CD14-positive monocyte (primary cell): ENCODE data around the gene C16orf95. TPM values are rescaled to one million over a fixed set of nuclear protein-coding genes. Genes with fewer than 3 reads are reported as not detected.

ENCODE experiments used
- DNase-seq, 3 donors: peaks; one replicate each; pipeline ENCODE4 v3.0.0-alpha.2; 2011 to 2022
- H2AFZ ChIP-seq: 2 replicates; pipeline ENCODE4 v1.6.0; 2012; ENCODE audit warnings: mild to moderate bottlenecking, low read depth, low read length, inconsistent platforms; ENCODE audit not compliant: insufficient read depth, poor library complexity, severe bottlenecking
- H3K27ac ChIP-seq, 2 donors: 1 replicate in 1 of 2; 2 replicates in 1 of 2; pipeline ENCODE4 v1.5.1; 2012 to 2013; ENCODE audit warnings: low read length in 2 of 2, control low read depth in 1 of 2, inconsistent platforms in 1 of 2, low read depth in 1 of 2, mild to moderate bottlenecking in 1 of 2
- H3K27me3 ChIP-seq, 2 donors: one replicate each; pipeline versions ENCODE4 v1.6.0 to v1.6.1; 2011 to 2013; ENCODE audit warnings: low read length in 2 of 2; ENCODE audit not compliant: control insufficient read depth in 2 of 2, insufficient read depth in 2 of 2
- H3K36me3 ChIP-seq, 2 donors: replicated peaks in 1 of 2; 1 replicate in 1 of 2; 2 replicates in 1 of 2; pipeline versions ENCODE4 v1.5.1 to v1.6.1; 2012 to 2013; ENCODE audit warnings: low read length in 2 of 2, control low read depth in 1 of 2, inconsistent platforms in 1 of 2, mild to moderate bottlenecking in 1 of 2; ENCODE audit not compliant: insufficient read depth in 2 of 2, control insufficient read depth in 1 of 2
- H3K4me1 ChIP-seq, 2 donors: 1 replicate in 1 of 2; 2 replicates in 1 of 2; pipeline versions ENCODE4 v1.5.1 to v1.6.1; 2012 to 2013; ENCODE audit warnings: low read length in 2 of 2, control low read depth in 1 of 2, inconsistent platforms in 1 of 2, mild to moderate bottlenecking in 1 of 2, moderate library complexity in 1 of 2; ENCODE audit not compliant: insufficient read depth in 2 of 2, control insufficient read depth in 1 of 2
- H3K4me2 ChIP-seq: replicated peaks from 2 replicates; pipeline ENCODE3; 2012; ENCODE audit warnings: low read length, moderate library complexity, mild to moderate bottlenecking; ENCODE audit not compliant: poor library complexity, severe bottlenecking; ENCODE audit errors: extremely low read depth
- H3K4me3 ChIP-seq, 3 experiments: fragments of 200-600 bp in 1 of 3; sonication (generic) in 1 of 3; replicated peaks in 1 of 3; 1 replicate in 2 of 3; 2 replicates in 1 of 3; pipeline ENCODE4 v1.5.1; 2011 to 2013; ENCODE audit warnings: low read length in 3 of 3, mild to moderate bottlenecking in 3 of 3, control low read depth in 2 of 3, low read depth in 2 of 3, inconsistent platforms in 1 of 3, moderate library complexity in 1 of 3
- H3K79me2 ChIP-seq: 2 replicates; pipeline ENCODE4 v1.6.0; 2012; ENCODE audit warnings: mild to moderate bottlenecking, control low read depth, inconsistent platforms, low read length, moderate library complexity; ENCODE audit not compliant: insufficient read depth
- H3K9ac ChIP-seq: 2 replicates; pipeline ENCODE4 v1.6.0; 2017; ENCODE audit warnings: low read length, mild to moderate bottlenecking; ENCODE audit not compliant: insufficient read depth, poor library complexity, severe bottlenecking
- H3K9me3 ChIP-seq, 2 donors: replicated peaks in 1 of 2; 1 replicate in 1 of 2; 2 replicates in 1 of 2; pipeline versions ENCODE4 v1.5.1 to v1.6.1; 2012 to 2013; ENCODE audit warnings: low read length in 2 of 2, control low read depth in 1 of 2; ENCODE audit not compliant: control insufficient read depth in 1 of 2, insufficient read depth in 1 of 2
- H4K20me1 ChIP-seq: 2 replicates; pipeline ENCODE4 v1.6.0; 2012; ENCODE audit warnings: mild to moderate bottlenecking, low read length, control low read depth, moderate library complexity; ENCODE audit not compliant: insufficient read depth
- H3K27ac Mint-ChIP-seq, 7 donors: one replicate each; pipeline ENCODE4 v1.8.0; 2020; ENCODE audit warnings: mild to moderate bottlenecking in 7 of 7, mixed read lengths in 7 of 7, moderate library complexity in 6 of 7, inconsistent platforms in 2 of 7
- H3K27me3 Mint-ChIP-seq, 3 donors: one replicate each; pipeline ENCODE4 v1.8.0; 2021 to 2022; ENCODE audit warnings: low read depth in 3 of 3, mild to moderate bottlenecking in 3 of 3, mixed read lengths in 3 of 3, moderate library complexity in 3 of 3, inconsistent platforms in 1 of 3
- H3K36me3 Mint-ChIP-seq, 2 donors: one replicate each; pipeline ENCODE4 v1.8.0; 2020; ENCODE audit warnings: mixed read lengths in 2 of 2, inconsistent platforms in 1 of 2, mild to moderate bottlenecking in 1 of 2
- H3K4me1 Mint-ChIP-seq: one replicate; pipeline ENCODE4 v1.8.0; 2020; ENCODE audit warnings: mild to moderate bottlenecking, mixed read lengths
- H3K4me3 Mint-ChIP-seq, 2 donors: one replicate each; pipeline ENCODE4 v1.8.0; 2020; ENCODE audit warnings: mild to moderate bottlenecking in 2 of 2, mixed read lengths in 2 of 2, moderate library complexity in 1 of 2
- H3K9me3 Mint-ChIP-seq, 7 donors: one replicate each; pipeline ENCODE4 v1.8.0; 2020 to 2022; ENCODE audit warnings: mixed read lengths in 7 of 7, mild to moderate bottlenecking in 6 of 7, moderate library complexity in 6 of 7, inconsistent platforms in 2 of 7
- CTCF ChIP-seq: fragments of 200-600 bp; IDR thresholded peaks from one replicate; pipeline ENCODE4 v1.8.0; 2022; ENCODE audit warnings: antibody characterized with exemption, mild to moderate bottlenecking
- whole genome bisulfite sequencing: methylation state at CpG from one replicate; pipeline ENCODE4 v1.1.5; 2013; ENCODE audit warnings: missing lambda C conversion rate; ENCODE audit not compliant: insufficient coverage; 5-methylcytosine and 5-hydroxymethylcytosine counted together
- intact Hi-C, 2 donors: fragments of 100-400 bp; cut with micrococcal nuclease; formaldehyde crosslinking; loops; one replicate each; pipeline versions ENCODE4 v1.15.0 to v1.15.1; 2023
- polyA plus RNA-seq, 3 donors: library from polyadenylated mRNA; depleted of rRNA in 1 of 3; unstranded in 2 of 3; stranded (reverse) in 1 of 3; fragments of 300-500 nt in 2 of 3; fragments of >200 nt in 1 of 3; fragmentation: Illumina TruSeq in 2 of 3; gene quantifications; 1 replicate in 2 of 3; 2 replicates in 1 of 3; pipeline ENCODE4 v1.2.3, GENCODE V29; 2012 to 2021

Gene C16orf95
- polyA plus RNA-seq, 3 donors, result 0.89 to 1.9 (median 1.7) TPM

GRCh38 chr16:87298857-87299465 lies 18.2 kb downstream of the C16orf95 start:
- H3K4me1 Mint-ChIP-seq, result peaks cover 5% of the 10 kb centered on the region
- H3K9me3 ChIP-seq, result no peaks in the 10 kb centered on the region
- H3K27ac ChIP-seq, result no peak overlapping the region
- no peaks in the 10 kb centered on the region for H4K20me1 ChIP-seq
- H2AFZ ChIP-seq, result no peak overlapping the region
- H3K27ac Mint-ChIP-seq, result no peak overlapping the region
- H3K27me3 ChIP-seq, result no peaks in the 10 kb centered on the region
- TF ChIP-seq CTCF, result no peak
- H3K27me3 Mint-ChIP-seq, result peaks cover 1 to 13% (median 2%) of the 10 kb centered on the region in 3 donors
- intact Hi-C loops, result no loop called here
- H3K4me1 ChIP-seq, result no peaks in the 10 kb centered on the region
- H3K4me3 ChIP-seq, result no peak overlapping the region
- no peaks in the 10 kb centered on the region for H3K36me3 Mint-ChIP-seq
- no peak overlapping the region for H3K4me2 ChIP-seq
- no peak for DNase-seq
- H3K79me2 ChIP-seq, result no peaks in the 10 kb centered on the region
- H3K9me3 Mint-ChIP-seq, result no peaks in the 10 kb centered on the region
- H3K9ac ChIP-seq, result no peak overlapping the region
- 95% methylated on average over 10 of the region's 13 CpGs for WGBS
- H3K36me3 ChIP-seq, result no peaks in the 10 kb centered on the region
- no peak overlapping the region for H3K4me3 Mint-ChIP-seq

GRCh38 chr16:87297918-87298631 lies 19.1 kb downstream of the C16orf95 start:
- no peaks in the 10 kb centered on the region for H4K20me1 ChIP-seq
- H3K4me1 ChIP-seq, result no peaks in the 10 kb centered on the region
- peak overlapping the region in 1 of 7 donors; percentile 54 for H3K27ac Mint-ChIP-seq
- H3K27me3 Mint-ChIP-seq, result peaks cover 1 to 13% (median 2%) of the 10 kb centered on the region in 3 donors
- H3K4me3 Mint-ChIP-seq, result no peak overlapping the region
- H3K27ac ChIP-seq, result no peak overlapping the region
- no peaks in the 10 kb centered on the region for H3K36me3 ChIP-seq
- H3K4me2 ChIP-seq, result no peak overlapping the region
- H3K9me3 ChIP-seq, result no peaks in the 10 kb centered on the region
- no peaks in the 10 kb centered on the region for H3K27me3 ChIP-seq
- no peaks in the 10 kb centered on the region for H3K36me3 Mint-ChIP-seq
- H3K79me2 ChIP-seq, result no peaks in the 10 kb centered on the region
- no peak overlapping the region for H2AFZ ChIP-seq
- H3K9ac ChIP-seq, result no peak overlapping the region
- WGBS, result 57% methylated on average over 13 of the region's 15 CpGs
- intact Hi-C loops, result no loop called here
- H3K4me3 ChIP-seq, result no peak overlapping the region
- peak; percentile 77 for TF ChIP-seq CTCF
- H3K9me3 Mint-ChIP-seq, result peaks cover 0 to under 1% (median 0%) of the 10 kb centered on the region in 7 donors
- no peaks in the 10 kb centered on the region for H3K4me1 Mint-ChIP-seq
- peak in 2 of 3 donors; percentile 17 to 24 for DNase-seq
